Testis (tissue), 2 donors: ENCODE results near the gene PRIM1.

Source experiments
- POLR2A ChIP-seq: fragments of 450-650 bp; IDR thresholded peaks from one replicate; pipeline ENCODE4 v1.6.1; 2017; ENCODE audit warnings: antibody characterized with exemption, mild to moderate bottlenecking, moderate library complexity
- TF ChIP-seq, protein P1 (sequence below), 3 experiments: fragments of 450-650 bp in 2 of 3; fragments of 200-600 bp in 1 of 3; sonication (generic) in 1 of 3; IDR thresholded peaks; one replicate each; pipeline ENCODE4 v1.5.1; 2016 to 2019; ENCODE audit warnings: antibody characterized with exemption in 3 of 3, mild to moderate bottlenecking in 2 of 3, moderate library complexity in 1 of 3

DNA sequence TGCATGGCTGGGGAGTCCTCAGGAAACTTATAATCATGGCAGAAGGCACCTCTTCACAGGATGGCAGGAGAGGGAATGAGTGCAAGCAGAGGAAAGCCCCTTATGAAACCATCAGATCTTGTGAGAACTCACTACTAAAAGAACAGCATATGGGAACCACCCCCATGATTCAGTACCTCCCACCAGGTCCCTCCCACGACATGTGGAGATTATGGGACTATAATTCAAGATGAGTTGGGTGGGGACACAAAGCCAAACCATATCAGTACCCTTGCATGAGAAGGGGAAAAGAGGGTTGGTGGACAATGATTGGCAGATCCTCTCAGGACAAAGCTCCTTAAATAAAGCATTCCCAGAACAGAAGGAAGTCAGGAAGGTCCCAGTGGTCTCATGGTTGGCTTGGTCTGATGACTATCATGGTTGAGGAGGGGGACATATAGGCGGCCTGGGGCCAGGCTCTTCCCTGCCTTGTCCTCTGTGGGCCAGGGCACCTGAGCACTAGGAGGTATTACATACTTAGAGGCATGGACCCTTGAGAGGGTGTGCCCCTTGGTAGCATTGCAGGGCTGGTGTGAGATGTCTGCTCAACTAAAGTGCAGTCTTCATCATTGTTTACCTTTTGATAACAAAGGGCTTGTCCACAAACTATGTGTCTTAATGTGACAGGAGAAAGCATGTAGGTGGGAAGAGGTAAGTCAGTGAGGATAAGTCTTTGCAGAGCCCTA, 33.2 kb upstream of the PRIM1 start:
- TF ChIP-seq, protein P1, sequence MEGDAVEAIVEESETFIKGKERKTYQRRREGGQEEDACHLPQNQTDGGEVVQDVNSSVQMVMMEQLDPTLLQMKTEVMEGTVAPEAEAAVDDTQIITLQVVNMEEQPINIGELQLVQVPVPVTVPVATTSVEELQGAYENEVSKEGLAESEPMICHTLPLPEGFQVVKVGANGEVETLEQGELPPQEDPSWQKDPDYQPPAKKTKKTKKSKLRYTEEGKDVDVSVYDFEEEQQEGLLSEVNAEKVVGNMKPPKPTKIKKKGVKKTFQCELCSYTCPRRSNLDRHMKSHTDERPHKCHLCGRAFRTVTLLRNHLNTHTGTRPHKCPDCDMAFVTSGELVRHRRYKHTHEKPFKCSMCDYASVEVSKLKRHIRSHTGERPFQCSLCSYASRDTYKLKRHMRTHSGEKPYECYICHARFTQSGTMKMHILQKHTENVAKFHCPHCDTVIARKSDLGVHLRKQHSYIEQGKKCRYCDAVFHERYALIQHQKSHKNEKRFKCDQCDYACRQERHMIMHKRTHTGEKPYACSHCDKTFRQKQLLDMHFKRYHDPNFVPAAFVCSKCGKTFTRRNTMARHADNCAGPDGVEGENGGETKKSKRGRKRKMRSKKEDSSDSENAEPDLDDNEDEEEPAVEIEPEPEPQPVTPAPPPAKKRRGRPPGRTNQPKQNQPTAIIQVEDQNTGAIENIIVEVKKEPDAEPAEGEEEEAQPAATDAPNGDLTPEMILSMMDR (IDR thresholded peaks at IDR 0.05): no peak
- no peak for TF ChIP-seq POLR2A
